Activated T-cell treated with anti-CD3 and anti-CD28 coated beads, Interleukin-2, amount 50 U/mL, for 4 hours (primary cell): ENCODE data around the gene AMY1A. TPM values are rescaled to one million over a fixed set of nuclear protein-coding genes. Genes with fewer than 3 reads are reported as not detected.
"Not testable (repeated sequence)": the region's sequence is repeated elsewhere in the genome, so short reads cannot be mapped to it uniquely, and the experiment has no call there.

Experiments
- ATAC-seq, 2 donors: fragments of 200-7000 bp; cut with Tn5 transposase; one replicate each; pipeline ENCODE4 v1.10.0; 2021
- DNase-seq: peaks from one replicate; pipeline ENCODE4 v3.0.0-alpha.2; 2020
- H3K27me3 Mint-ChIP-seq: one replicate; pipeline ENCODE4 v1.8.0; 2021; ENCODE audit warnings: low read depth, mixed read lengths
- H3K36me3 Mint-ChIP-seq: one replicate; pipeline ENCODE4 v1.8.0; 2022; ENCODE audit warnings: mixed read lengths; ENCODE audit not compliant: insufficient read depth
- H3K4me1 Mint-ChIP-seq: one replicate; pipeline ENCODE4 v1.8.0; 2021; ENCODE audit warnings: low read depth, mixed read lengths
- H3K4me3 Mint-ChIP-seq: one replicate; pipeline ENCODE4 v1.8.0; 2021; ENCODE audit warnings: mild to moderate bottlenecking, moderate library complexity, mixed read lengths
- H3K9me3 Mint-ChIP-seq: one replicate; pipeline ENCODE4 v1.8.0; 2021; ENCODE audit warnings: mixed read lengths
- total RNA-seq, 3 donors: library from RNA; stranded (reverse); gene quantifications; one replicate each; pipeline ENCODE4 v1.2.1, GENCODE V29; 2021

AMY1A gene
- not detected for total RNA-seq

DNA sequence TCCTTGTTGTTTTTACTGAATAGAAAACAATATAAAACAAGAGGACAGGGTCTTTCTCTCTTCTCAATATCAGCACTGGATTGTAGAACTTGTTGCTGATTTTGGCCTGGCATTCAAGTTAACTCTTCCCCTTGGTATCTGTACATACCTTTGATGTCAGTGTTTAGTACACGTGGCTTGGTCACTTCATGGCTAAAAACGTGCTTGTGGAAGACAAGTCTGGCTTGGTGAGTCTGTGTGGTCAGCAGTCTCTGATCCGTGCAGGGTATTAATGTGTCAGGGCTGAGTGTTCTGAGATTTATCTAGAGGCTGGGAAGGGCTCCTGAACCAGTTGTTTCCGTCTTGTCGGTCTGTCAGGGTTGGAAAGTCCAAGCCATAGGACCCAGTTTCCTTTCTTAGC is at the start of gene AMY1A:
AMY1A (plus strand) TSS at position 301 of the 400 bp plus-strand sequence. CDS start 571 bp downstream, outside the sequence.
- H3K4me3 Mint-ChIP-seq, ATAC-seq, H3K27me3 Mint-ChIP-seq, H3K36me3 Mint-ChIP-seq, DNase-seq, H3K9me3 Mint-ChIP-seq, H3K4me1 Mint-ChIP-seq: not testable (repeated sequence)

GRCh38 chr1:103616362-103616761 is 39.2 kb upstream of the AMY1A start:
- H3K4me3 Mint-ChIP-seq: no peak overlapping the region
- H3K36me3 Mint-ChIP-seq: no peaks in the 10 kb centered on the region
- no peaks in the 10 kb centered on the region for H3K27me3 Mint-ChIP-seq
- no peaks in the 10 kb centered on the region for H3K9me3 Mint-ChIP-seq
- no peaks in the 10 kb centered on the region for H3K4me1 Mint-ChIP-seq
- DNase-seq: no peak
- ATAC-seq: no peak

DNA sequence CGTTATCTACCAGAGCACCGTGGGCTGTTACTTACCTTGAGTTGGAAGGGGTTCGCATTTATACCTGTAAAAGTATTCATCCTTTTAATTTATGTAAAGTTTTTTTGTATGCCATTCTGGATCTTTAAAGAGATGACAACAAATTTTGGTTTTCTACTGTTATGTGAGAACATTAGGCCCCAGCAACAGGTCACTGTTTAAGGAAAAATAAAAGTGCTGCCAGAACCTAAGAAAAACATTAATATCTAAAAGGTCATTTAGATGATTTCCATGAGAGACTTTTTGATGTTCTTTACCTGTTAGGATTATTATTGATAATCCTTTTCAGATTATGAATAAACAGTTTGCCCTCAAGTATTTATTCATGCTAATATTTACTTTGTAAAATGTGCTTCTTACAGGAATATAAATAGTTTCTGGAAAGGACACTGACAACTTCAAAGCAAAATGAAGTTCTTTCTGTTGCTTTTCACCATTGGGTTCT is 38.5 kb upstream of the AMY1A start, which contains the start of gene AMY2A:
AMY2A (plus strand) TSS at position 434 of the 484 bp plus-strand sequence; CDS start at position 448, 14 bp downstream.
- not testable (repeated sequence) for ATAC-seq, H3K27me3 Mint-ChIP-seq, DNase-seq, H3K36me3 Mint-ChIP-seq, H3K4me1 Mint-ChIP-seq, H3K9me3 Mint-ChIP-seq, H3K4me3 Mint-ChIP-seq

DNA sequence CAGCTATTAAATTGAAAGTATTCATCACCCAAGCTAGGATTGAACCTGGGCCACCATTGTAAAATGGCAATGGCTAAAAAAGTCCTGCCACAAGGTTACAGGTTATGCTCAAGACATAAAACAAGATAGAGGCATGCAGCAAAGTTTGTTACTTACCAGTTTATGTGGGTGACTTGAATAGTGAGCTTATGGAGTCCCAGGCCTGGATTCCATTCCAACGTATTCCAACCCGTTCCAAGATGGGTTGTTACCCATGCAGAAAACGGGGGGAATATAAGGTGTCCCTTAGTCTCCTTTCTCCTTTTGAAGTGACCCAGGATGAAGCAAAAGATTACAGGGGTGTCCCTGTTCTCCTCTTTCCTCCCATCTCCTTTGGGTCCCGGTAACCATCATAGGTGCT is 28.1 kb upstream of the AMY1A start:
- not testable (repeated sequence) for H3K4me3 Mint-ChIP-seq, ATAC-seq, H3K27me3 Mint-ChIP-seq, H3K4me1 Mint-ChIP-seq, H3K9me3 Mint-ChIP-seq, H3K36me3 Mint-ChIP-seq, DNase-seq

DNA sequence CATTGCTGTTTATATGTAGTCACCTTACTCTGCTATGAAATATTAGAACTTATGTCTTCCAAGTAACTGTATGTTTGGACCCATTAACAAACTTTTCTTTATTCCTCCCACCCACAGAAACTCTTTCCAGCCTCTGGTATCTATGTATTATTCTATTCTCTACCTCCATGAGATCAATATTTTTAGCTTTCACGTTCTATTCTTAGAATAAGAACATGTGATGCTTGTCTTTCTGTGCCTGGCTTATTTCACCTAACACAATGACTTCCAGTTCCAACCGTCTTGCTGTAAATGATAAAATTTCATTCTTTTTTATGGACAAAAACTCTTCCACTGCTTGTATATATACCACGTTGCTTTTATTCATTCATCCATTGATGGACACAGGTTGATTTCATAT is 14.4 kb upstream of the AMY1A start:
- H3K36me3 Mint-ChIP-seq, H3K27me3 Mint-ChIP-seq, H3K9me3 Mint-ChIP-seq, H3K4me1 Mint-ChIP-seq, DNase-seq, ATAC-seq, H3K4me3 Mint-ChIP-seq: not testable (repeated sequence)

- DNase-seq, H3K9me3 Mint-ChIP-seq, H3K4me1 Mint-ChIP-seq: not testable (repeated sequence)
These were observed 11.7 kb upstream of the AMY1A start for GRCh38 chr1:103643908-103644307.

DNA sequence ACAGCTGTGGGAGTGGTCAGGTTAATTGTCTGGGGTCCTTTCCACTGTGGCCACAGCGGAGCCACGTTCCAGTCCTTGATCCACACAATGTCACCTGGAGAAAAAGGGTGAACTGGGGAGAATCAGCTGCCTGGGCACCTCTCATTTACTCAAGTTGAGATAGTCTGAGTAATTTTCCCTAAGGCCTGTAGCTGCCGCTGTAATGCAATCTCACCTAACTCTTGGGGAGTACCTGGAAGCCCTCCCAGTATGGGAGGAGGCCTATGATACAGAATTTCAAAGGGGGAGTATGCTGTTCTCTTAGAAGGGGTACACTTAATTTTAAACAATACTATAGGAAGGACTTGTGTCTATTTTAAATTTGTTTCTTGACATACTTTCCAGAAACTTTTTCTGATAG is 5.3 kb upstream of the AMY1A start:
- not testable (repeated sequence) for H3K4me1 Mint-ChIP-seq, H3K9me3 Mint-ChIP-seq, DNase-seq, H3K36me3 Mint-ChIP-seq, H3K27me3 Mint-ChIP-seq, H3K4me3 Mint-ChIP-seq, ATAC-seq

More at GRCh38 chr1:103643908-103644307, 11.7 kb upstream of the AMY1A start:
- H3K27me3 Mint-ChIP-seq, H3K4me3 Mint-ChIP-seq, H3K36me3 Mint-ChIP-seq, ATAC-seq: not testable (repeated sequence)

DNA sequence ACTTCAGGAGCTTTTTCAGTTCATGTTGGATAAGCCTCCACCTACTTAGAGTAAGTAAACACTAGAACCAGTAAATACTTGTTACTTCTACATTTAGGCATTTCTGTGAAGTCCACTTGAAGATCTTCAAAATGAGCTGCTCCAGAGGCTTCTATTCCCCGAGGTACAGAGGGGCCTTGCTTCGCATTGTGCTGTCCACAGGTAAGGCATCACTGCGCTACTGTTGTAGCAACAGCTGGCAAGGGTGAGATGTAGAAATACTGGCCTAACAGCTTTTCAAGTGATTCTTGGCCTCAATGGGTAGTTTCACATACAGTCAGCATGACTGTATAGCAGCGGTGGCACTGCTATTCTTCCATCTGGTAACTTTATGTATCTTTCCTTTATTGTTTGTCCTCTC is 4.7 kb upstream of the AMY1A start:
- ATAC-seq, DNase-seq, H3K4me3 Mint-ChIP-seq, H3K36me3 Mint-ChIP-seq, H3K27me3 Mint-ChIP-seq, H3K4me1 Mint-ChIP-seq, H3K9me3 Mint-ChIP-seq: not testable (repeated sequence)

DNA sequence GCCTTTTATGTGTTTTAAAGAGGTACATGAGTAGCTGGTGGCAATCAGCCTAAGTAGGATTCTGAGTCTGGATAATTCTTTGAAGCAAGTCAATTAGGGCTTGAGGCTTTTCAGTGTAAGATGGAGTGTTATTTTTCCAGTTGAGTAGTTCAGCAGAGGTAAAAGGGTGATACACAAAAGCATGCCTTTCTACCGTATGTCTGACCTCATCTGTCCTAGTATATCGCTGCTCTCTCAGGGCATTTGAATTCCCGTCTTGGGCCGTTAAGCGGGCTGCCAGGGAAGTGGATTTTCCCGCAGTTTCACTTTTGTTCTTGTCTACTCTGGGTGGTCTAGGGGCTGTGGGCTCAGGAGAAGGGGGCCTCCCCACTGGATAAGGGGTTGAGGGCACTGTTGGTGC is 1.4 kb upstream of the AMY1A start:
- H3K4me1 Mint-ChIP-seq, DNase-seq, ATAC-seq, H3K36me3 Mint-ChIP-seq, H3K27me3 Mint-ChIP-seq, H3K9me3 Mint-ChIP-seq, H3K4me3 Mint-ChIP-seq: not testable (repeated sequence)

GRCh38 chr1:103676335-103676734 is 20.8 kb downstream of the AMY1A start:
- not testable (repeated sequence) for H3K36me3 Mint-ChIP-seq

GRCh38 chr1:103696110-103696509 is 40.5 kb downstream of the AMY1A start, which contains the start of gene AMY1B:
TSS of gene AMY1B (minus strand) at chr1:103696210. CDS start at chr1:103695639, 571 bp downstream.
- not testable (repeated sequence) for H3K4me3 Mint-ChIP-seq, H3K36me3 Mint-ChIP-seq, ATAC-seq, H3K9me3 Mint-ChIP-seq, H3K4me1 Mint-ChIP-seq, DNase-seq, H3K27me3 Mint-ChIP-seq

More at GRCh38 chr1:103676335-103676734, 20.8 kb downstream of the AMY1A start:
- not testable (repeated sequence) for ATAC-seq, H3K27me3 Mint-ChIP-seq, H3K4me1 Mint-ChIP-seq, H3K4me3 Mint-ChIP-seq, H3K9me3 Mint-ChIP-seq, DNase-seq

DNA sequence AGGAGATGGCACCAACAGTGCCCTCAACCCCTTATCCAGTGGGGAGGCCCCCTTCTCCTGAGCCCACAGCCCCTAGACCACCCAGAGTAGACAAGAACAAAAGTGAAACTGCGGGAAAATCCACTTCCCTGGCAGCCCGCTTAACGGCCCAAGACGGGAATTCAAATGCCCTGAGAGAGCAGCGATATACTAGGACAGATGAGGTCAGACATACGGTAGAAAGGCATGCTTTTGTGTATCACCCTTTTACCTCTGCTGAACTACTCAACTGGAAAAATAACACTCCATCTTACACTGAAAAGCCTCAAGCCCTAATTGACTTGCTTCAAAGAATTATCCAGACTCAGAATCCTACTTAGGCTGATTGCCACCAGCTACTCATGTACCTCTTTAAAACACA is 41.9 kb downstream of the AMY1A start:
- DNase-seq, H3K27me3 Mint-ChIP-seq, H3K4me1 Mint-ChIP-seq, H3K9me3 Mint-ChIP-seq, H3K36me3 Mint-ChIP-seq, ATAC-seq, H3K4me3 Mint-ChIP-seq: not testable (repeated sequence)

- not testable (repeated sequence) for H3K36me3 Mint-ChIP-seq, H3K27me3 Mint-ChIP-seq, DNase-seq, H3K4me1 Mint-ChIP-seq, H3K4me3 Mint-ChIP-seq, H3K9me3 Mint-ChIP-seq, ATAC-seq
These were observed 45.1 kb downstream of the AMY1A start for GRCh38 chr1:103700669-103701068.

- DNase-seq, H3K9me3 Mint-ChIP-seq, H3K4me3 Mint-ChIP-seq, ATAC-seq, H3K4me1 Mint-ChIP-seq, H3K36me3 Mint-ChIP-seq, H3K27me3 Mint-ChIP-seq: not testable (repeated sequence)
These were observed 45.7 kb downstream of the AMY1A start for GRCh38 chr1:103701256-103701655.

GRCh38 chr1:103707670-103708069 is 52.1 kb downstream of the AMY1A start:
- not testable (repeated sequence) for DNase-seq, H3K9me3 Mint-ChIP-seq, H3K4me1 Mint-ChIP-seq, H3K36me3 Mint-ChIP-seq, H3K27me3 Mint-ChIP-seq, ATAC-seq, H3K4me3 Mint-ChIP-seq

DNA sequence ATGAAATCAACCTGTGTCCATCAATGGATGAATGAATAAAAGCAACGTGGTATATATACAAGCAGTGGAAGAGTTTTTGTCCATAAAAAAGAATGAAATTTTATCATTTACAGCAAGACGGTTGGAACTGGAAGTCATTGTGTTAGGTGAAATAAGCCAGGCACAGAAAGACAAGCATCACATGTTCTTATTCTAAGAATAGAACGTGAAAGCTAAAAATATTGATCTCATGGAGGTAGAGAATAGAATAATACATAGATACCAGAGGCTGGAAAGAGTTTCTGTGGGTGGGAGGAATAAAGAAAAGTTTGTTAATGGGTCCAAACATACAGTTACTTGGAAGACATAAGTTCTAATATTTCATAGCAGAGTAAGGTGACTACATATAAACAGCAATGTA is 54.8 kb downstream of the AMY1A start:
- H3K36me3 Mint-ChIP-seq, H3K9me3 Mint-ChIP-seq, H3K4me3 Mint-ChIP-seq, H3K27me3 Mint-ChIP-seq, DNase-seq, H3K4me1 Mint-ChIP-seq, ATAC-seq: not testable (repeated sequence)
